IPS-18c (cell line): ENCODE results near the gene SNRNP200.

Source experiments
- H3K4me3 ChIP-seq: 2 replicates; pipeline ENCODE4 v1.7.0; 2013; ENCODE audit warnings: low read depth, mild to moderate bottlenecking, low read length, moderate library complexity; ENCODE audit not compliant: insufficient read depth
- H3K9me3 ChIP-seq: one replicate; pipeline ENCODE4 v1.6.1; 2013; ENCODE audit warnings: mild to moderate bottlenecking, low read length, moderate library complexity; ENCODE audit not compliant: control insufficient read depth, insufficient read depth

The SNRNP200 gene

DNA sequence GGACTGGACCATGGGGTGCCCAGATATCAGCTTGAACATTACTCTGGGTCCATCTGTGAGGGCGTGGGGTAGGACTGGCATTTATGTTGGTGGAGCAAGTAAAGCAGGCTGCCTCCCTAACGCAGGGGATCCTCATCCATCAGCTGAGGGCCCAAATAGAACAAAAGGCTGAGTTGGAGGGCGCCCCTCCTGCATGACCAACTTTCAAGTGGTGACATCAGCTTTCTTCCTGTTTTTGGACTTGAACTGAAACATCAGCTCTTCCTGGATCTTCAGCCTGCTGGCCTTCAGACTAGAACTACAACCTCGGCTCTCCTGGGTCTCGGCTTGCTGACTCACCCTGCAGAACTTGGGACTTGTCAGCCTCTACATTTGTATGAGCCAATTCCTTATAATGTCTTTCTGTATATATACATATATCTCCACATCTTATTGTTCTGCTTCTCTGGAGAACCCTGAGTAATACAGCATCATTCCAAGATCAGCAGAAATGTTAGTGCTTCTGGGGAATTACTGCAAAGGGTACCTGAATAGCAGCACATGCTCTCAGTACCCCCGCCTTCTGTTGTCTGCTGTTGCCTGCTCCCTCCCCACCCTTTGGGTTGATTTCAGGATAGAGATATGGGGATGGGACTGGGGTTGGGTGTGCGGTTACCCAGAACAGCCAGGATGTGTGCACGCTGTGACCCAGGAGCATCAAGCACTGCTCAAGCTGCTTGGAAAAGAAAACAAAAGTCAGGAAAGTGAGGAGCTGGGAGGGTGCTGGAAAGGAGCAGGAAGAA lies 59.5 kb downstream of the SNRNP200 start:
- H3K9me3 ChIP-seq: no peaks in the 10 kb centered on the region
- no peak overlapping the region for H3K4me3 ChIP-seq

DNA sequence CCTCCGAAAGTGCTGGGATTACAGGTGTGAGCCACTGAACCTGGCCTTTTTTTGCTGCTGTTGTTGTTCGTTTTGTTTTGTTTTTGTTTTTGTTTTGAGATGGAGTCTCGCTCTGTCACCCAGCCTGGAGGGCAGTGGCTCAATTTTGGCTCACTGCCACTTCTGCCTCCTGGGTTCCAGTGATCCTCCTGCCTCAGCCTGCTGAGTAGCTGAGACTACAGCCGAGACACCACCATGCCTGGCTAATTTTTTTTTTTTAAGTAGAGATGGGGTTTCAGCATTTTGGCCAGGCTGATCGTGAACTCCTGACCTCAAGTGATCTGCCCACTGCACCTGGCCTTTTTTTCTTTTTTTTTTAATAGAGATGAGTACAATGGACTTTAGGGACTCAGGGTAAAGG lies 61.5 kb downstream of the SNRNP200 start:
- Histone ChIP-seq H3K9me3 (no peaks in the 10 kb centered on the region), H3K4me3 (no peak overlapping the region)

DNA sequence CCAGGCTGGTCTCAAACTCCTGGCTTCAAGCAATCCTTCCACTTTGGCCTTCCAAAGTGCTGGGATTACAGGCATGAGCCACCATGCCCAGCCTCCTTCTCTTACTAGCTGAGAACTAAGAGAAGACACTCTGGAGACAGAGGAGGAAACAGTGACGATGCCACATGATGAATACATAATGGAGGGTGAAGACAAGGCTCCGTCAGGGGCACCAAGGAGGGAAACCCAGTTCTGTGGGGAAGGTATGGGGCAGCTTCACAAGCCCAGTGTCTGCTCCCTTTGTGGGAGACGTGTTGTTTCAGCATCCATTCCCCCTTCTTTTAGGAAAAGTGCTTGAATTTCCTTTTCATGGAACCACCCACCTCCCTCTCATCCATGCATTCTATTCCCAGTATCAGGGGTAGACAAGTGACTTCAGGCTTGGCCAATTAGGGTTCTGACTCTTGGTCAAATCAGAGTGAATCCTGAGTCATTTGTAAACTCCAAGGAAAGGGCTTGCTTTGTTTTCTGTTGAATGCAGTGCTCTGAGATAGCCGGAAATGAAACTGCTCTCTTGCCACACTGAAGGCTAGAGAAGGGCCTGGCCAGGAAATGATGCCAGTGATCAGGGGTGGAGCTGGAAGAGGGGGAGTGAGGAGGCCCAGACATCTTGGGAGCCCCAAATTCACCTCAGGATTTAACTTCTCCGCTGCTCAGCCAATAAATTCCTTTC lies 63.3 kb downstream of the SNRNP200 start:
- H3K4me3 ChIP-seq: no peak overlapping the region
- no peaks in the 10 kb centered on the region for H3K9me3 ChIP-seq

DNA sequence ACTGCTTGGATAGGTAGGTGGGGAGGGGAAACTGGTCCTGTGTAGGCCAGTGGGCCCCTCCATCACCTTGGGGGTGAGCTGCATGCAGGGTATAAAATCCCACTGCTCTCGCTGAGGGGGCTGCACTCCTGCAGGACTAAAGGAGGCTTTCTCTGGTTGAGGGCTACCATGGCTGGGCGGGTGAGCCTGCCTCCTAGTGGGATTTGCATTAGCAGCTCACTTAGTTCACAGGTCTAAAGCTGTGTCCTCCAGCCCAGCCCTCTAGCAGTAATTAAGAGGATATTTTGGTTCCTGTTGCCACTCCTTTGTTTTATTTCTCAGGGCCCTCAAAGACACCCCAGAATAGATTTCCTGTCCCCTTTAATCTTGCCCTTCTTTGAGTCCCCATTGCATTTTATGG lies 64.1 kb downstream of the SNRNP200 start:
- Histone ChIP-seq H3K4me3 (no peak overlapping the region), H3K9me3 (no peaks in the 10 kb centered on the region)

DNA sequence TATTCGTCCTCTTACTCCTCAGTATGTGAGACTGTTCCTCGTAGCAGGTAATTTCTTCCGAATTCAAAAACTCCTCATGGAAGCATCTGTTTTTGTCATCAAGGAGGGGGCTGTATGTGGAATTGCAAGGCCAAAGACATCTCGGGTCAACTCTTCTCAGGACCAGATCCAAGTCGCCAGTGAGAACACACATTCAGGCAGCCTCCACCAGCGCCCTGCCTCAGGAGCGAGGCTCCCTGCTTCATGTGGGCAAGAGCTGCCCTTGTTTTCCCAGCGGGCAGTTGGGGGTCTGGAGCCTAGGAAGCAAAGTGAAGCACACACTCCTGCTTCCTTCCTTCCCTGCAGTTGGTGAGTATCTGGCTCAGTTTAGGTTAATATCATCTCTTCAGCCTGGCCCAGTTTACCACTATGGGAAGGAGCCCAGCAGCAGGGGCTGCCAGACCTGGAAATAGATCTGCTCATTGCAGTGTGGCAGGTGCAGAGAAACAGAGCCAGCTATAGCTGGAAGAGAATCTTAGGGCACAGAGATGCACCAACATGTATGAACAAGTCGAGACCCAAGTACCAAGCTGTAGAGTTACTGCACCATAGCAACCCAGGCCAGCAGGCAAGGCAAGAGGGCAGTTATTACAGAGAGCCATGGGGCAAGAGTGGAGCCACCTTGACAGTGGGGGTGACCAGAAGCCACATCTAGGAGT lies 64.9 kb downstream of the SNRNP200 start:
- no peaks in the 10 kb centered on the region for H3K9me3 ChIP-seq
- H3K4me3 ChIP-seq: no peak overlapping the region

DNA sequence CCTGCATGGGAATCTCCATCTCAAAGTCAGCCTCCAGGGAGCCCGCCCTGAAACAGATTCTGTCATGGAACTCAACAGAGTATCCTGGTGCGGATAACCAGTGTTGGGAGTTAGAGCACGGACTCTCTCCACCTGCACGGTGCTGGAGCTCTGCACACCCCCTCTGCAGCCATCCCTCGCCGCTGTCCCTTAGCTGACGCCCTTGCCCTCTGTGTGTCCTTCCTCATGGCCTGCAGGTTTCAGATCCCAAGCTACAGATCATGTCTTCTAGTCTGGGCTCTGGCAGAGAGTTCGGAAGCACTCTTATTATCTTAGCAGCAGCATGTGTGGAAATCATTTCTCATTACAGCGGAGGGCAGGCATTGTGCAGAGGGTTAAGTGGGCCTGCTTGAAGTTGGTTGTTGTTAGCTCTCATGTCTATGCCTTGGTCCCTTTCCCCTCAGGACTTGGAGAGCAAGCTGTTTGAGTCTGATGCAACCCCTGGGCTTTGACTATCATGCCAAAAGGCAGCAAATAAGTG lies 65.5 kb downstream of the SNRNP200 start:
- no peaks in the 10 kb centered on the region for H3K9me3 ChIP-seq
- no peak overlapping the region for H3K4me3 ChIP-seq

DNA sequence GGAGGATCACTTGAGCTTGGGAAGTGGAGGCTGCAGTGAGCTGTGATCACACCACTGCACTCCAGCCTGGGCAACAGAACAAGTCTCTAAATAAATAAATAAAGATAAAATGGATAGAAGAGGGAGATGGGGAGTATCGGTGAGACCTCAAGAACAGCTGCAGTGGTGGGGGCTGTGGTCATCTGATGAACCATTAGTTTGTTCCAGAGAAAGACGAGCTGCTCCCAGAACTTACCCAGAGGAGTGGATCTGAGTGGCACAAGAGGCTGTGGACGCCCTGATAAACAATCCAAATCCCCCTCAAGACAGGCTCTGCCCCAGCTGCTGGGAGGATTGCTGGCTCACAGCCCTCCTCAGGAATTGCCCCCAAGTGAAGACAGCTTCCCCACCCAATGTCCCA lies 66.3 kb downstream of the SNRNP200 start:
- no peaks in the 10 kb centered on the region for H3K9me3 ChIP-seq
- no peak overlapping the region for H3K4me3 ChIP-seq

DNA sequence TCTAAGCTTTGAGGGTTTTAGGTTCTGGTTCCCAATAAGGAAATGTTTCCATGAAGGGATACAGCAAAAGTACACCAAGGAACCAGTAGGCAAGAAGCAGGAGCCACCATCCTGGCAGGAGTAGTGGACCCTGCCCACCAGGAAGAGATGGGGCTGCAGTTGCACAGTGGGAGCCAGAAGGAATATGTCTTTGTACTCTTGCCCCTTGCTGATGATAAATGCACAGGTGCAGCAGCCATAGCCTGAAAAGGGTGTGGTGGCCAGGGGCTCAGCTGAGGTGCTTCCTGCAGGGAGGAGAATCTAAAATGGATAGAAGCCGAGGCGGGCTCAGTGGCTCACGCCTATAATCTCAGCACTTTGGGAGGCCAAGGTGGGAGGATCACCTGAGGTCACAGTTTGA lies 67.1 kb downstream of the SNRNP200 start:
- H3K9me3 ChIP-seq: no peaks in the 10 kb centered on the region
- no peak overlapping the region for H3K4me3 ChIP-seq

DNA sequence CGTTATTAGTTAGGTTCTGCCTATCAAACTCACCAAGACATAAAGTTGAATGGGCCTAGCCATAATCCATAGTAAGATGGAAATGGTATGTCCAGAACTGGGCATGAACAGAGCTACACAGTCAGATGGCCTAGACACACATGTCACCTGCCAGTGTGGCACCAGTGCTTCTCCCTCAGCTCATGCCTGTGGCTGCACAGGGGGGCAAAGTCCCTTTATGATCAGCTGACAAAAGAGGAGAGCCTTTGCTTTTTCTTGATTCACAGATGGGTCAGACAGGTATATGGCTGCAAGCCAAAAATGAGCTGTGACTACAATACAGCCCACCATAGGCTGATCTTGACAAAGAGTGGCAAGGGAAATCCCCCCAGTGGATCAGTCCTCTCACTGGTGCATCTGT lies 68.5 kb downstream of the SNRNP200 start:
- H3K4me3 ChIP-seq: no peak overlapping the region
- H3K9me3 ChIP-seq: no peaks in the 10 kb centered on the region

DNA sequence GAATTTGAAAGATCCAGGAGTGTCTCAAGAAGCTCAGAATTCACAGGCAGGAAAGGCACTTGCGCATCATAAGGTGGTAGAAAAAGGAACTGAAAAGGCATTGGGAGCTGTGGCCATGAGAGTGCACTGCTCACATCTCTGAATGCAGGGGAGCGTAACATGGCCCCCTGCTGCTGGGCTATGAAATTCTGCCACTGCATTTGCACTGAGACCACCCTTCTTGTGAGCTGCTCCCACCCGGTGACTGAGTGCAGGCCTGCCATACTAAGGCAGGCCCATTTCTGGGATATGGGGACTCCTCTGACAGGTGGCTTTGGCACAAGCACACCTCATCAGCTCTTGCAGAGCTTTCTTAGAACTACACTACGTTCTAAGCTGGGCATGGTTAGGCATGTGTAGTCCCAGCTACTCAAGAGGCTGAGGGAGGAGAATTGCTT lies 71.4 kb downstream of the SNRNP200 start:
- no peak overlapping the region for H3K4me3 ChIP-seq
- no peaks in the 10 kb centered on the region for H3K9me3 ChIP-seq

DNA sequence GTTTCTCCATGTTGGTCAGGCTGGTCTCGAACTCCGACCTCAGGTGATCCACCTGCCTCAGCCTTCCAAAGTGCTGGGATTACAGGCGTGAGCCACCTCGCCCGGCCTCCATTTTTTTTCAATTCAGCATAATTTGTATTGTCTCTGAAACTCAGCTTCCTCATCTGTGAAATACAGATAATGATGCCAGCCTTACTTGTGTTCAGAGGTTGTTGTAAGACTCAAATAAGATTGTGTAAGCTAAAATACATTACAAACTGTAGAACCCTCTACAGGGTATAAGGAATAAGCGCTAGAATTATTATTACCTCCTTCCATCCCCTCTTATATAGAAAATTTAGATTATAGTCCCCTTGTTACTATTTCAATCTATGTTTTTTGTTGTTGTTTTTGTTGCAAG lies 71.9 kb downstream of the SNRNP200 start:
- no peaks in the 10 kb centered on the region for H3K9me3 ChIP-seq
- H3K4me3 ChIP-seq: no peak overlapping the region

DNA sequence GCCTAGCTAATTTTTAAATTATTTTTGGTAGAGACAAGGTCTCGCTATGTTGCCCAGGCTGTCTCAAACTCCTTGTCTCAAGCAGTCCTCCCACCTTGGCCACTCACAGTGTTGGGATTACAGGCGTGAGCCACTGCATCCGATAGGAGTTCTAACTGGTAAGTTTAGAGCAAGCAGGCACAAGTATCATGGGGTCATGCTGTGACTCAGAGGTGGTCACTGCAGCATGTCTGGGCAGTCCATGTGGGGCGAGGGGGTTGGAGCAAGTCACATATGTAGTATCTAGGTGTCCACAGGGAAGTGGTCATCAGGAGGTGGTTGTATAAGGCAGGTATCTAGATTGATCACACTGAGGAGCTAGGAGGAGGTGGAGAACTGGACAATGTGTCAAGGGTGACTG lies 74.0 kb downstream of the SNRNP200 start:
- no peak overlapping the region for H3K4me3 ChIP-seq
- H3K9me3 ChIP-seq: no peaks in the 10 kb centered on the region

DNA sequence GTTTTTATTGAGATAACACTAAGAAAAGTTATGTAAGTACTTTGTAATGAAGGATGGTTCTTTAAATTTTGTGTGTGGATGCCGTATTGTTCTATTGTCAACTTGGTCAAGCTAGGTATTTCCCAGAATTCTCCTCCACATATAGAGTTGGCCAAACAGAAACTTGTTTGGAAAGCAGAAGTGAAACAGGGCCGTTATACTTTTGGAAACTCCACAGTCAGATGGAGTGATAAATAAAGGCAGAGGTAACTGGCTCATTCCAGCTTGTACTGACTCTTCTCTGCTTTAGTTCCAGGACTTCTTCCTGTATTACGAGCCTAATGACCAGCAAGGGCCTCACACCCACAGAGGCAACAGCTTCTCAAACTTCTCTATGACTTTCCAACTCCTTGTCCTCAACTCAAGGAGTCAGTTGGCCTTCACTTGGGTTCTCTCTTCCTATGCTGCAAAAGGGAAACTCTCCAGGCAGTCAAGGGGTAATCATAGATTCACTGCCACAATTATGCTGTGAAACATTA lies 80.3 kb downstream of the SNRNP200 start:
- H3K4me3 ChIP-seq: no peak overlapping the region
- no peaks in the 10 kb centered on the region for H3K9me3 ChIP-seq
